Inflammatory macrophage (primary cell): ENCODE results near the gene PCDHA8.
"Not testable (repeated sequence)": the region's sequence is repeated elsewhere in the genome, so short reads cannot be mapped to it uniquely, and the experiment has no call there.

Experiments used
- DNase-seq, 2 donors: peaks; one replicate each; pipeline ENCODE4 v3.0.0-alpha.2; 2020 to 2022
- total RNA-seq, 18 experiments: gene quantifications; one replicate each; lab custom pipeline; 2026; ENCODE audit warnings: mixed read lengths in 6 of 18, inconsistent platforms in 2 of 18; lab: John Stamatoyannopoulos, UW

PCDHA8 gene, protein sequence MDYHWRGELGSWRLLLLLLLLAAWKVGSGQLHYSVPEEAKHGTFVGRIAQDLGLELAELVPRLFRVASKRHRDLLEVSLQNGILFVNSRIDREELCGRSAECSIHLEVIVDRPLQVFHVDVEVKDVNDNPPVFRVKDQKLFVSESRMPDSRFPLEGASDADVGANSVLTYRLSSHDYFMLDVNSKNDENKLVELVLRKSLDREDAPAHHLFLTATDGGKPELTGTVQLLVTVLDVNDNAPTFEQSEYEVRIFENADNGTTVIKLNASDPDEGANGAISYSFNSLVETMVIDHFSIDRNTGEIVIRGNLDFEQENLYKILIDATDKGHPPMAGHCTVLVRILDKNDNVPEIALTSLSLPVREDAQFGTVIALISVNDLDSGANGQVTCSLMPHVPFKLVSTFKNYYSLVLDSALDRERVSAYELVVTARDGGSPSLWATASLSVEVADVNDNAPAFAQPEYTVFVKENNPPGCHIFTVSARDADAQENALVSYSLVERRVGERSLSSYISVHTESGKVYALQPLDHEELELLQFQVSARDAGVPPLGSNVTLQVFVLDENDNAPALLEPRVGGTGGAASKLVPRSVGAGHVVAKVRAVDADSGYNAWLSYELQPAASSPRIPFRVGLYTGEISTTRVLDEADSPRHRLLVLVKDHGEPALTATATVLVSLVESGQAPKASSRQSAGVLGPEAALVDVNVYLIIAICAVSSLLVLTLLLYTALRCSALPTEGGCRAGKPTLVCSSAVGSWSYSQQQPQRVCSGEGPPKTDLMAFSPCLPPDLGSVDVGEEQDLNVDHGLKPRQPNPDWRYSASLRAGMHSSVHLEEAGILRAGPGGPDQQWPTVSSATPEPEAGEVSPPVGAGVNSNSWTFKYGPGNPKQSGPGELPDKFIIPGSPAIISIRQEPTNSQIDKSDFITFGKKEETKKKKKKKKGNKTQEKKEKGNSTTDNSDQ
- 0 to 0.03 (median 0) reads per million in 18 experiments for total RNA-seq

DNA sequence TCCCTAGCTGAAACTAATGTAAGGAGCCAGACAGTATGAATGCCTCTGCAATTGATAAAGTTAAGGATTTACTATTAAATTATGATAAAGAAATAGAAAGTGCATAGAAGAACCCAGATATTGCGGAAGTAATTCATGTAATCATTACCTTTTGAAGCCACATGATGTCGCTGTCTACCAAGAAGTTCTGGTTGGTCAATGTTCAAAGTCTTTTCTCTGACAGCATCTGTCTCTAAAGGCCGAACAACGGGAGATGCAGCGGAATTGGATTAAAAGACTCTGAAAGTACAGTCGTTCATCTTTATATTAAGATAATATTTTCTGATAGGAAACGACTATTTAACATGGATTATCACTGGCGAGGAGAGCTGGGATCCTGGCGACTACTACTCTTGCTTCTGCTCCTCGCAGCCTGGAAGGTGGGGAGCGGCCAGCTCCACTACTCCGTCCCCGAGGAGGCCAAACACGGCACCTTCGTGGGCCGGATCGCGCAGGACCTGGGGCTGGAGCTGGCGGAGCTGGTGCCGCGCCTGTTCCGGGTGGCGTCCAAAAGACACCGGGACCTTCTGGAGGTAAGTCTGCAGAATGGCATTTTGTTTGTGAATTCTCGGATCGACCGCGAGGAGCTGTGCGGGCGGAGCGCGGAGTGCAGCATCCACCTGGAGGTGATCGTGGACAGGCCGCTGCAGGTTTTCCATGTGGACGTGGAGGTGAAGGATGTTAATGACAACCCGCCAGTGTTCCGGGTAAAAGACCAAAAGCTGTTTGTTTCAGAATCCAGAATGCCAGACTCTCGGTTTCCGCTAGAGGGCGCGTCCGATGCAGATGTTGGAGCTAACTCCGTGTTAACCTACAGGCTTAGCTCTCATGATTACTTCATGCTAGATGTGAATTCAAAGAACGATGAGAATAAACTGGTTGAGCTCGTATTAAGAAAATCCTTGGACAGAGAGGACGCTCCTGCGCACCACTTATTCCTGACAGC is at the start of gene PCDHA8:
PCDHA8 (plus strand) TSS at position 210 of the 985 bp plus-strand sequence; CDS start at position 345, 135 bp downstream.
- peak in 1 of 2 donors; percentile 2 for DNase-seq

DNA sequence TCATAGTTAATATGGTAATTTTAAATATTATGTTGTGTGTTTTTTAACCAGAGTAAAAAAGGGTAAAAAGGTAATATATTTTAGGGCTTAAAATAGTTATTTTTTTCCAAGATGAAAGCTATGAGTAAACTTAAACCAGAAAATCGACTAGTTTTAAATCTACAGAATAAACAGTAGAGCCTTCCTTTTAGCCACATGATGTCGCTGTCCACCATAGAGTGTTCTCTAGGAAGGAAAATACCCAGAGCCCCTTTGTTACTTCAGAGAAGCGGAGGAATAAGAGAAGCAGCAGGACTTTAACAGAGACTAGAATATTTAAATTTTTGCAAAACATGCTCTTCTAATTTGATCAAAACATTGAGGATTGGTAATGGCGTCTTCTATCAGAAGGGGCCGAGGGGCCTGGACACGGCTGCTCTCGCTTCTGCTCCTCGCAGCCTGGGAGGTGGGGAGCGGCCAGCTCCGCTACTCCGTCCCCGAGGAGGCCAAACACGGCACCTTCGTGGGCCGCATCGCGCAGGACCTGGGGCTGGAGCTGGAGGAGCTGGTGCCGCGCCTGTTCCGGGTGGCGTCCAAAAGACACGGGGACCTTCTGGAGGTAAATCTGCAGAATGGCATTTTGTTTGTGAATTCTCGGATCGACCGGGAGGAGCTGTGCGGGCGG is 46.3 kb upstream of the PCDHA8 start, which contains the start of gene PCDHA2:
PCDHA2 (plus strand) TSS at position 258 of the 664 bp plus-strand sequence.
- no peak for DNase-seq

DNA sequence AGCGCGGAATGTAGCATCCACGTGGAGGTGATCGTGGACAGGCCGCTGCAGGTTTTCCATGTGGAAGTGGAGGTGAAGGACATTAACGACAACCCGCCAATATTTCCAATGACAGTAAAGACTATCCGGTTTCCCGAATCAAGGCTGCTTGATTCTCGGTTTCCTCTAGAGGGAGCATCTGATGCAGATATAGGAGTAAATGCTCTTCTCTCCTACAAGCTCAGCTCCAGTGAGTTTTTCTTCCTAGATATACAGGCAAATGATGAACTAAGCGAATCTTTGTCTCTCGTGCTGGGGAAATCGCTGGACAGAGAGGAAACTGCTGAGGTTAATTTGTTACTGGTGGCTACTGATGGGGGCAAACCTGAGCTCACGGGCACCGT is 45.7 kb upstream of the PCDHA8 start:
- DNase-seq: no peak

DNA sequence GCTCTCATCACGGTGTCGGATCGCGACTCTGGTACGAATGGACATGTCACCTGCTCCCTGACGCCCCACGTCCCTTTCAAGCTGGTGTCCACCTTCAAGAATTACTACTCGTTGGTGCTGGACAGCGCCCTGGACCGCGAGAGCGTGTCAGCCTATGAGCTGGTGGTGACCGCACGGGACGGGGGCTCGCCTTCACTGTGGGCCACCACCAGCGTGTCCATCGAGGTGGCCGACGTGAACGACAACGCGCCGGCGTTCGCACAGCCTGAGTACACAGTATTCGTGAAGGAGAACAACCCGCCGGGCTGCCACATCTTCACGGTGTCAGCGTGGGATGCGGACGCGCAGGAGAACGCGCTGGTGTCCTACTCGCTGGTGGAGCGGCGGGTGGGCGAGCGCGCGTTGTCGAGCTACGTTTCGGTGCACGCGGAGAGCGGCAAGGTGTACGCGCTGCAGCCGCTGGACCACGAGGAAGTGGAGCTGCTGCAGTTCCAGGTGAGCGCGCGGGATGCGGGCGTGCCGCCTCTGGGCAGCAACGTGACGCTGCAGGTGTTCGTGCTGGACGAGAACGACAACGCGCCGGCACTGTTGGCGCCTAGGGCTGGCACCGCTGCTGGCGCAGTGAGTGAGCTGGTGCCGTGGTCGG is 44.8 kb upstream of the PCDHA8 start:
- DNase-seq: not testable (repeated sequence)

DNA sequence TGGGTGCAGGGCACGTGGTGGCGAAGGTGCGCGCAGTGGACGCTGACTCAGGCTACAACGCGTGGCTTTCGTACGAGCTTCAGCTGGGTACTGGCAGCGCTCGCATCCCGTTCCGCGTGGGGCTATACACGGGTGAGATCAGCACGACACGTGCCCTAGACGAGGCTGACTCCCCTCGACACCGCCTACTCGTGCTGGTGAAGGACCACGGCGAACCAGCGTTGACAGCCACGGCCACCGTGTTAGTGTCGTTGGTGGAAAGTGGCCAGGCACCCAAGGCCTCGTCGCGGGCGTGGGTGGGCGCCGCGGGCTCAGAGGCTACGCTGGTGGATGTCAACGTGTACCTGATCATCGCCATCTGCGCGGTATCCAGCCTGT is 44.3 kb upstream of the PCDHA8 start:
- DNase-seq: no peak

DNA sequence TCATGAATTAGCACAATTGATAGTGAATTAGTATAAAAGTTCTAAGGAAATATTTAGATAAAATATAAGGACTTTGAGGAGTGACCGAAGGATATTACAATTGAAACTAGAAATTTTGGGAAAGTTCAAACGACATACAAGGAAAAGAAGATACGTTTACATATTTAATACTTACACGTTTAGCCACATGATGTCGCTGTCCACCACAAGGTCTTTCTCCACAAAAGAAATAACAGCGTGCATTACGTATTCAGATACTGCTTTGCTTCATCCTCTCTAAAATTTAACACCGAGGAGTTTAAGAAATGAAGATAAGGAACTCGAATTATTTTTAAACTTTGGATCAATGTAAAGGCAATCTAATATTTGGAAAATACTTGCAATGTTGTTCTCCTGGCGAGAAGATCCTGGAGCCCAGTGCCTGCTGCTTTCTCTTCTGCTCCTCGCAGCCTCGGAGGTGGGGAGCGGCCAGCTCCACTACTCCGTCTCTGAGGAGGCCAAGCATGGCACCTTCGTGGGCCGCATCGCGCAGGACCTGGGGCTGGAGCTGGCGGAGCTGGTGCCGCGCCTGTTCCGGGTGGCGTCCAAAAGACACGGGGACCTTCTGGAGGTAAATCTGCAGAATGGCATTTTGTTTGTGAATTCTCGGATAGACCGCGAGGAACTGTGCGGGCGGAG is 40.0 kb upstream of the PCDHA8 start, which contains the start of gene PCDHA3:
PCDHA3 (plus strand) TSS at position 242 of the 678 bp plus-strand sequence.
- DNase-seq: no peak

DNA sequence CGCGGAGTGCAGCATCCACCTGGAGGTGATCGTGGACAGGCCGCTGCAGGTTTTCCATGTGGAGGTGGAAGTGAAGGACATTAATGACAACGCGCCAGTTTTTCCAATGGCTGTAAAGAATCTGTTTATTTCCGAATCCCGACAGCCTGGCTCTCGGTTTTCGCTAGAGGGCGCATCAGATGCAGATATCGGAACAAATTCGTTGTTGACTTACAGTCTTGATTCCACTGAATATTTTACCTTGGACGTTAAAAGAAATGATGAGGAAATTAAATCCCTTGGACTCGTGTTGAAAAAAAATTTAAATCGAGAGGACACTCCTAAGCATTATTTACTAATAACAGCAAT is 39.5 kb upstream of the PCDHA8 start:
- no peak for DNase-seq

DNA sequence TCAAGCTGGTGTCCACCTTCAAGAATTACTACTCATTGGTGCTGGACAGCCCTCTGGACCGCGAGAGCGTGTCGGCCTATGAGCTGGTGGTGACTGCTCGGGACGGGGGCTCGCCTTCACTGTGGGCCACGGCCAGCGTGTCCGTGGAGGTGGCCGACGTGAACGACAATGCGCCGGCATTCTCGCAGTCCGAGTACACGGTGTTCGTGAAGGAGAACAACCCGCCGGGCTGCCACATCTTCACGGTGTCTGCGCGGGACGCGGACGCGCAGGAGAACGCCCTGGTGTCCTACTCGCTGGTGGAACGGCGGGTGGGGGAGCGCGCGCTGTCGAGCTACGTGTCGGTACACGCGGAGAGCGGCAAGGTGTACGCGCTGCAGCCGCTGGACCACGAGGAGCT is 38.6 kb upstream of the PCDHA8 start:
- DNase-seq: not testable (repeated sequence)

DNA sequence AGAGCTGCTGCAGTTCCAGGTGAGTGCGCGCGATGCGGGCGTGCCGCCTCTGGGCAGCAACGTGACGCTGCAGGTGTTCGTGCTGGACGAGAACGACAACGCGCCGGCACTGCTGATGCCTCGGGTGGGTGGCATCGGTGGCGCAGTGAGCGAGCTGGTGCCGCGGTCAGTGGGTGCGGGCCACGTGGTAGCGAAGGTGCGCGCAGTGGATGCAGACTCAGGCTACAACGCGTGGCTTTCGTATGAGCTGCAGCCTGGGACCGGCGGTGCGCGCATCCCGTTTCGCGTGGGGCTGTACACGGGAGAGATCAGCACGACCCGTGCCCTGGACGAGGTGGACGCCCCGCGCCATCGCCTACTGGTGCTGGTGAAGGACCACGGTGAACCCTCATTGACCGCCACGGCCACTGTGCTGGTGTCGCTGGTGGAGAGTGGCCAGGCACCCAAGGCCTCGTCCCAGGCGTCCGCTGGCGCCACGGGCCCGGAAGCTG is 38.2 kb upstream of the PCDHA8 start:
- DNase-seq: no peak

DNA sequence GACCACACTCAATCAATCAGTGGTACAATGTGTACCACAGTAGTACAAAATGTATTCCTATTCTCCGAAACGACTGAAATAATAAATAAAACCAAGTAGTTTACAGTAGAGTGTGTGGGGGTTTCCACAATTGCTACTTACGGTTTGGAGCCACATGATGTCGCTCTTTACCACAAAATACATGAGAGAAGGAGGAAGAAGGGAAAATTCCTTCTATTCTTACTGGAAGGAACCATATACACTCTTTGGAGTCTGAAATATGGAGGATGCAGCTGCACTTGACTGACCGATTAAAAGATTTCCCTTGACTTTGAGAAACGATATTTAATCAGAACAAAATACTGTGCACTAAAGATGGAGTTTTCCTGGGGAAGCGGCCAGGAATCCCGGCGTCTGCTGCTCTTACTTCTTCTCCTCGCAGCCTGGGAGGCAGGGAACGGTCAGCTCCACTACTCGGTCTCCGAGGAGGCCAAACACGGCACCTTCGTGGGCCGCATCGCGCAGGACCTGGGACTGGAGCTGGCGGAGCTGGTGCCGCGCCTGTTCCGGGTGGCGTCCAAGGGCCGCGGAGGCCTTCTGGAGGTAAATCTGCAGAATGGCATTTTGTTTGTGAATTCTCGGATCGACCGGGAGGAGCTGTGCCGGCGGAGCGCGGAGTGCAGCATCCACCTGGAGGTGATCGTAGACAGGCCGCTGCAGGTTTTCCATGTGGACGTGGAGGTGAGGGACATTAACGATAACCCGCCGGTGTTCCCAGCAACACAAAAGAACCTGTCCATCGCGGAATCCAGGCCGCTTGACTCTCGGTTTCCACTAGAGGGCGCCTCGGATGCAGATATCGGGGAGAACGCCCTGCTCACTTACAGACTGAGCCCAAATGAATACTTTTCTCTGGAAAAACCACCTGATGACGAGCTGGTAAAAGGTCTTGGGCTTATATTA is 33.9 kb upstream of the PCDHA8 start, which contains the start of gene PCDHA4:
PCDHA4 (plus strand) TSS at position 235 of the 942 bp plus-strand sequence.
- no peak for DNase-seq

DNA sequence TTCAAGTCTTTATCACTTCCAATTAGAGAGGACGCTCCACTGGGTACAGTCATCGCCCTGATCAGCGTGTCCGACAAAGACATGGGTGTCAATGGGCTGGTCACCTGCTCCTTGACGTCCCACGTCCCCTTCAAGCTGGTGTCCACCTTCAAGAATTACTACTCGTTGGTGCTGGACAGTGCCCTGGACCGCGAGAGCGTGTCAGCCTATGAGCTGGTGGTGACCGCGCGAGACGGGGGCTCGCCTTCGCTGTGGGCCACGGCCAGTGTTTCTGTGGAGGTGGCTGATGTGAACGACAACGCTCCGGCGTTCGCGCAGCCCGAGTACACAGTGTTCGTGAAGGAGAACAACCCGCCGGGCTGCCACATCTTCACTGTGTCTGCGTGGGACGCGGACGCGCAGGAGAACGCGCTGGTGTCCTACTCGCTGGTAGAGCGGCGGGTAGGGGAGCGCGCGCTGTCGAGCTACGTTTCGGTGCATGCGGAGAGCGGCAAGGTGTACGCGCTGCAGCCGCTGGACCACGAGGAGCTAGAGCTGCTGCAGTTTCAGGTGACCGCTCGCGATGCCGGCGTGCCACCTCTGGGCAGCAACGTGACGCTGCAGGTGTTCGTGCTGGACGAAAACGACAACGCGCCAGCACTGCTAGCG is 32.6 kb upstream of the PCDHA8 start:
- not testable (repeated sequence) for DNase-seq

DNA sequence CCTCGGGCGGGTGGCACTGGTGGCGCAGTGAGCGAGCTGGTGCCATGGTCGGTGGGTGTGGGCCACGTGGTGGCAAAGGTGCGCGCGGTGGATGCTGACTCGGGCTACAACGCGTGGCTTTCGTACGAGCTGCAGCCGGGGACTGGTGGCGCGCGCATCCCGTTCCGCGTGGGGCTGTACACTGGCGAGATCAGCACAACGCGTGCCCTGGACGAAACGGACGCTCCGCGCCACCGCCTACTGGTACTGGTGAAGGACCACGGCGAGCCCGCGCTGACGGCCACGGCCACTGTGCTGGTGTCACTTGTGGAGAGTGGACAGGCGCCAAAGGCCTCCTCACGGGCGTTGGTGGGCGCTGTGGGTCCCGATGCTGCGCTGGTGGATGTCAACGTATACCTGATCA is 32.1 kb upstream of the PCDHA8 start:
- no peak for DNase-seq

DNA sequence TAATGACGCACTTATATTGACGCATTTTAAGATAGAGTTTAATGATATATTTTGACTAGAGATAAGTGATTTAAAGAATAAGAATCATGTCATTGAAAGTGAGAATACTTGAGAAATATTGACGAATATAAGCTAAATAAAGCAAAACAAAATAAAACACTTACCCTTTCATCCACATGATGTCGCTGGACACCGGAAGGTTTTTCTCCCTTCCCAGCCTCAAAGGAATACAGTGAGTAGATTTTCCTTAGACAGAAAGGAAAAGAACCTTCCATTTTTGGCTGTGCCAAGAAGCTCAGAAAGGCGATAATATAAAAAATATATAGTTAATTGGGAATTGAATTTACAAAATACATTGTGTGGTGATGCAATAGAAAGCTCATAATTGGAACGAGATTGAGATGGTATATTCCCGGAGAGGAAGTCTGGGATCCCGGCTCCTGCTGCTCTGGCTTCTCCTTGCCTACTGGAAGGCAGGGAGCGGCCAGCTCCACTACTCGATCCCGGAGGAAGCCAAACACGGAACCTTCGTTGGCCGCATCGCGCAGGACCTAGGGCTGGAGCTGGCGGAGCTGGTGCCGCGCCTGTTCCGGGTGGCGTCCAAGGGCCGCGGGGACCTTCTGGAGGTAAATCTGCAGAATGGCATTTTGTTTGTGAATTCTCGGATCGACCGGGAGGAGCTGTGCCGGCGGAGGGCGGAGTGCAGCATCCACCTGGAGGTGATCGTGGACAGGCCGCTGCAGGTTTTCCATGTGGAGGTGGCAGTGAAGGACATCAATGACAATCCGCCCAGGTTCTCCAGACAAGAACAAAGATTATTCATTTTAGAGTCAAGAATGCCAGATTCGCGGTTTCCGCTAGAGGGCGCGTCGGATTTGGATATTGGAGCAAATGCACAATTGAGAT is 19.4 kb upstream of the PCDHA8 start, which contains the start of gene PCDHA5:
PCDHA5 (plus strand) TSS at position 239 of the 906 bp plus-strand sequence.
- peak; percentile 22 to 24 for DNase-seq

DNA sequence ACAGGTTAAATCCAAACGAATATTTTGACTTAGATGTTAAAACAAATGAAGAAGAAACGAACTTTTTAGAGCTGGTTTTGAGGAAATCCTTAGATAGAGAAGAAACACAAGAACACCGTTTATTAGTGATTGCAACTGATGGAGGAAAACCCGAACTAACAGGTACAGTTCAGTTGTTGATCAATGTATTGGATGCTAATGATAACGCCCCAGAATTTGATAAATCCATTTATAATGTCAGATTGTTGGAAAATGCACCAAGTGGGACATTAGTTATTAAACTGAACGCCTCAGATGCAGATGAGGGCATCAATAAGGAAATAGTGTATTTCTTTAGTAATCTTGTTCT is 18.7 kb upstream of the PCDHA8 start:
- DNase-seq: no peak

DNA sequence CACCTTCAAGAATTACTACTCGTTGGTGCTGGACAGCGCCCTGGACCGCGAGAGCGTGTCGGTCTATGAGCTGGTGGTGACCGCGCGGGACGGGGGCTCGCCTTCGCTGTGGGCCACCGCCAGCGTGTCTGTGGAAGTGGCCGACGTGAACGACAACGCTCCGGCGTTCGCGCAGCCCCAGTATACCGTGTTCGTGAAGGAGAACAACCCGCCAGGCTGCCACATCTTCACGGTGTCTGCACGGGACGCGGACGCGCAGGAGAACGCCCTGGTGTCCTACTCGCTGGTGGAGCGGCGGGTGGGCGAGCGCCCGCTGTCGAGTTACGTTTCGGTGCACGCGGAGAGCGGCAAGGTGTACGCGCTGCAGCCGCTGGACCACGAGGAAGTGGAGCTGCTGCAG is 18.0 kb upstream of the PCDHA8 start:
- DNase-seq: not testable (repeated sequence)

DNA sequence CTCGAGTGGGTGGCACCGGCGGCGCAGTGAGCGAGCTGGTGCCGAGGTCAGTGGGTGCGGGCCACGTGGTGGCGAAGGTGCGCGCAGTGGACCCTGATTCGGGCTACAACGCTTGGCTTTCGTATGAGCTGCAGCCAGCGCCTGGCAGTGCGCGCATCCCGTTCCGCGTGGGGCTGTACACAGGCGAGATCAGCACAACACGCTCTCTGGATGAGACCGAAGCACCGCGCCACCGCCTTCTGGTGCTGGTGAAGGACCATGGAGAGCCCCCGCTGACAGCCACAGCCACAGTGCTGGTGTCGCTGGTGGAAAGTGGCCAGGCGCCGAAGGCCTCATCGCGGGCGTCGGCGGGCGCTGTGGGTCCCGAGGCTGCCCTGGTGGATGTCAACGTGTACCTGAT is 17.5 kb upstream of the PCDHA8 start:
- DNase-seq: no peak

DNA sequence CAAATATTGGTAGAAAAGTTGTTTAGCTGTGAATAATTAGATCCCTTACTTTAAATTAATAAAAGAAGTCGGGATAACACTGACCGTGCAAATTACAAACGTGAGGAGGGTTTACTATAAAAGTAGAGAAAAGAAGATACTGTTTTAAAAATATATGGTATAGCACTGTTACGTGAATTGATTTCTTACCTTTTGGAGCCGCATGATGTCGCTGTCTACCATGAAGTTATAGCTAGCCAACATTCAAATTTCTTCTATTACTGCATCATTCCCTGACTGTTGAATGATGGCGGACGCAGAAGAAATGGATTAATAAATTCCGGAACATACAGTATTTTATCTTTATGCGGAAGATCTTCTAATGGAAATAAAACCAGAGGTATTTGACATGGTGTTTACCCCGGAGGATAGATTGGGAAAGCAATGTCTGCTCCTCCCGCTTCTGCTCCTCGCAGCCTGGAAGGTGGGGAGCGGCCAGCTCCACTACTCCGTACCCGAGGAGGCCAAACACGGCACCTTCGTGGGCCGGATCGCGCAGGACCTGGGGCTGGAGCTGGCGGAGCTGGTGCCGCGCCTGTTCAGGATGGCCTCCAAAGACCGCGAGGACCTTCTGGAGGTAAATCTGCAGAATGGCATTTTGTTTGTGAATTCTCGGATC is 13.2 kb upstream of the PCDHA8 start, which contains the start of gene PCDHA6:
PCDHA6 (plus strand) TSS at position 257 of the 658 bp plus-strand sequence; CDS start at position 389, 132 bp downstream.
- DNase-seq: no peak
